ENCODE results near the gene CPNE4.

CPNE4 gene

GRCh38 chr3:131591394-131592014, 443.3 kb downstream of the CPNE4 start:
- DNase-seq (ENCODE audit: low read depth): peak; percentile 58

DNA sequence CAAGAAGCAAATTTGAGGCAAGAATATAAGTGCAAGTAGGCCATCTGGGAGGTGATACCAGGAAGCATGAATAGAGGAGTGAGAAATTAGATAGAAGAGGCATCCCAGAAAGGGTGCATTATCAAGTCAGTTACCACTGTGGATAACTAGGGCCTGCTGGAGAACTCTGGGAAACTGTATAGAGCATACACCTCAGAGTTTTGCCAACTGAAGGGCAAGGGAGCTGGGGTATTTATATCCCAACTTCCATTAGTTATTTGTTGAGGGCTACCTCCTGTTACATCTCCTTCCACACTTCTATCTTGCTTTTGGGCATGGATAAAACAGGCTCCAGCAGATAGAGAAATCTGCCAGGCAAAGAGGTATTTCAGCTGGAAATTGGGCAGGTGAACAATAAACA, 448.5 kb downstream of the CPNE4 start:
- DNase-seq (ENCODE audit: low read depth): no peak

DNA sequence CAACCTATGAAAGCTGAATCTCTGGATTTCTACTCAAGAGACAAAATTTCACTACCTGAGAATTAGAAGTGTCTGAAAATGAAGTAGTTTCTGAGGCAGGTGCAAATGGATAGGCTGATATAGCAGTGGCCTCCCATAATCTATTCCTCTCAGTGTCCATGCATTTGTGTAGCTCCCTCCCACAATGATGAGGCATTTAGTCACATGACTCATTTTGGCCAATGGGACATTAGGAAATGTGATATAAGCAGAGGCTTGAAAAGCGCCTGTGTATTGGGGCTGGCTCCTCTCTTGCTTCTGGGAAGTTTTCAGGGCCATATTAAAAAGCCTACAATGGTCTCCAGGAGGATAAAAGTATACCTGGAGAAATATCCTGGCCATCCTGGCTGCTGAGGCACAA, 452.4 kb downstream of the CPNE4 start:
- DNase-seq (ENCODE audit: low read depth): peak; percentile 6

DNA sequence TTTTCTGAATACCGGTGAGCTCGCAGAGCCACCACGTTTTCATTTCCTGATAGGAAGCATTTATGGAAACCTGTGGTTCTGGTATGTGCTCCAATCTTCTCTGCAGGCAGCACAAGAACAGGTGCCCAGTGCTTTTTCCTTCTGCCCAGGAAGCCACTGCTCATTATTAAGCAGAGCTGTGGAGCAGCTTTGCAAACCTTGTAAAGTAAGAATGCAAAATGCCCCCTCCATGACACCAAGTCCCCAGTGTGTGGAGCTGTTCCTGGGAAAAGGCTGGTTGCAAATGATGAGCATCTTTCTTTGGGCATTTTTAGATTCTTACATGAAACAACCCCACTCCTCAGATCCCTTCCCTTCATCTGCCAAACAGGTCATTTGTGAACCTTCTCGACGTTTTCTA, 466.4 kb downstream of the CPNE4 start:
- DNase-seq (ENCODE audit: low read depth): no peak

GRCh38 chr3:131564812-131565211, 470.0 kb downstream of the CPNE4 start:
- no peak for DNase-seq (ENCODE audit: low read depth)

- no peak for DNase-seq (ENCODE audit: low read depth)
Observed at GRCh38 chr3:131561511-131561910, 473.3 kb downstream of the CPNE4 start.

DNA sequence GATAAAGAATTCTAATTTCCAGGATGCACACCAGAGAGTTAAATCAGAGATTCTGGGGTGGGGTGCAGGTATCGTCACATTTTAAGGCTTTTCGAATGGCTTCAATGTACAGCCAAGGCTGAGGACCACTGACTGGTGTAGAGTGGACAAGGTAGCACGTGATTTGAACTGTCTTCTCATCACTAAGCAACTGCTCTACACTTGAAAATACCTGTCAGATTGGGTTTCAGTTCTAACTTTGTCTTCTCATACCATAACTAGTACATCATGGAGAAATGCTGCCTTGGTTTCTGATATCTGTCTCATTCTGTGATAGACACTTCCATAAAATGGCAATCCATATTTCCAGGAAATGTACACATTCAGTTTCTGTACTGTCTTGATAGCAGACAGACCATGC, 474.0 kb downstream of the CPNE4 start:
- DNase-seq (ENCODE audit: low read depth): no peak

- DNase-seq (ENCODE audit: low read depth): no peak
Observed at GRCh38 chr3:131555456-131555855, 479.4 kb downstream of the CPNE4 start.

GRCh38 chr3:131553495-131554247, 481.1 kb downstream of the CPNE4 start:
- no peak for DNase-seq (ENCODE audit: low read depth)

- DNase-seq (ENCODE audit: low read depth): no peak
Observed at GRCh38 chr3:131551761-131552160, 483.1 kb downstream of the CPNE4 start.

DNA sequence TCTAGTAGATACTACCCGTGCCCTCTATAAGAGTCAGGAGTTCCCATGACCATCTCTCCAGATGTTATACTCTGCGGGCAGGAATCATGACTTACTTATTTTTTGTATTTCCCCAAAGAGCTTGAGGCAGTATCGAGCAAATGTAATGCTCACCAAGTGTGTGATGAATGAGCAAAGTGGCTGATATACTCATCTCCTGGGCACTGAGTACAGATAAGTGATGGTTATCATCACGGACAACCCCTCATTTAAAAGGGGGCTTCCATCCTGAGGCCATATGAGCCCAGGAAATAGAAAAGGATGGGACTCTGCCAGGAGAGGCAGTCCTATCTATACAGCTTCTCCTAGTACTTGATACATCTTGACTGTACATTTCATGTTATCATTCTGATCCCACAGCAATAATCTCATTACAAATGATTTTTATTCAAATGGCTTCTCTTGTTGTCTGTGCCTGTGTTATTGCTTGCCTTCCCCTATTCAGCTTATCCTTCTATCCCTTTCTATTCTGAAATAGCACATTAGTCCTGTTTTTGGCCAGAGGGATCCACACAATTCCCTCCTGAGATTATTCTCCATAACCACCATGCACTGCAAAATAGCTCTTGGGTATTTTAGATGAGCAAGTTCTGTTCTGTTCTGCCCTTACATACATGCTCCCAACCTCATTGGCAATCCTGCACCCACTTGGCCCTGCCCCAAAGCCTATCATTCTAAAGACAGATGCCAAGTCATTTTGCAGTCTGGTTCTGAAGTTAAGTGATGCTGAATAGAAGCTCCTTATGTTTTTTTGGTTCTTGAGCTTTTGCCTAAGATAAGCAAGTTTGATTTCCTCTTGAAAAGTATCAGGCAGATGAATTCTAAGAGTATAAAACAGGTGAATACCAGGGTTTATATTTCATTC, 484.0 kb downstream of the CPNE4 start:
- no peak for DNase-seq (ENCODE audit: low read depth)

- peak; percentile 10 for DNase-seq (ENCODE audit: low read depth)
Observed at GRCh38 chr3:131549340-131549739, 485.5 kb downstream of the CPNE4 start.

- DNase-seq (ENCODE audit: low read depth): no peak
Observed at GRCh38 chr3:131547585-131547984, 487.2 kb downstream of the CPNE4 start.

DNA sequence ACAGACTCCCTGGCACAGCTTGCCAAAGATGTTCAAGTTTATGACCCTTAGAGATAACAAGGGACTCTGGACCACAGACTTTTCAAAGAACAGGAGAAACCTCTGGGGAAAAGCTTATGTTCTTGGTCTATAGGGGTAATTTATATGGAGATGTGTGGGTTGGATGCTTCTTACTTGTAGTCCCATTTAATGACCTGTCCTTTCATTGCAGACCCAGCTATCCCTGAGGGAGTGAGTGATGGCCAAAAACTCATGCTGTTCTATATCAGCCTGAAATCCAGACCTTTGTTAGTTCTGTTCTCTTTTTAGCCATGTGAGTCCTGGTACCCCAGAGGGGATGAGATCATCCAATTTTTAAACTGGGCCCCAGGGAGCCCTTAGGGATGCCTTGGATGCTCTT, 488.4 kb downstream of the CPNE4 start:
- no peak for DNase-seq (ENCODE audit: low read depth)

- DNase-seq (ENCODE audit: low read depth): no peak
Observed at GRCh38 chr3:131544557-131544956, 490.3 kb downstream of the CPNE4 start.

- DNase-seq (ENCODE audit: low read depth): peak; percentile 67
Observed at GRCh38 chr3:131543714-131544113, 491.1 kb downstream of the CPNE4 start.

- no peak for DNase-seq (ENCODE audit: low read depth)
Observed at GRCh38 chr3:131541288-131541687, 493.5 kb downstream of the CPNE4 start.

GRCh38 chr3:131540821-131541220, 494.0 kb downstream of the CPNE4 start:
- DNase-seq (ENCODE audit: low read depth): no peak

DNA sequence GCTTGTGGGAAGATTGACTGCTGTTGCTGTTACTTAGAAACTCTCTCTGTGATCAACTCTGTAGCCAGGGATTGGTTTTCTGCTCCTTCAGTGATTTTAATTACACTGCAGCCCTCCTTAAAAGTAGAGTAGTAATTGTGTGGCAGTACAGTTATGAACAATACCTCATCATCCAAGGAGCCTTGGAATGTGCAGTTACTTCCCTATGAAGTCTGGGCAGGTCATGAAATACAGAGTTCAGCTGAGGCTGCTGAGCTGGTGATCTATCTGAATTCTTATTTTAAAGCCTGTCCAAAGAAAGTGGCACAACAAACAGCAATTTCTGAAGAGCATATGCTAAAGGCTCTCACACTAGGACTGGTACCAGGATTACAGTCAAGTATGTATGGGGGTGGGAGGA, 494.7 kb downstream of the CPNE4 start:
- DNase-seq (ENCODE audit: low read depth): no peak

GRCh38 chr3:131538968-131539367, 495.8 kb downstream of the CPNE4 start:
- no peak for DNase-seq (ENCODE audit: low read depth)

- no peak for DNase-seq (ENCODE audit: low read depth)
Observed at GRCh38 chr3:131537531-131537930, 497.3 kb downstream of the CPNE4 start.

DNA sequence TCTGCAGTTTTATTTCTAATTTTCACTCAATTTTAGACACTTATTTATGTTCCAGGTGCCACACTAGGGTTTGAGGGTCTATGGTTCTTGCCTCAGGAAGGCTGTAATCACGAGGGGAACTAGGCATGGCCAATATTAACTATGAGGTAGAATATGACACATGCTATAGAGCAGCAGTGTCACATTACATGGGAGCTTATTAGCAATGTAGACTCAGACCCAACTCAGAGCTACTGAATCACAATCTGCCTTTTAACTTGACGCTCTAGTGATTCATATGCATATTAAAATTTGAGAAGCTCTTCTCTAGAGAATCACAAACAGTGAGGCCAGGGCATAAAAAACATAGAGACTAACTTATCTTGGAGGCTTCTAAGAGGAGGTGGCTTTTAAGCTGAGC, 499.2 kb downstream of the CPNE4 start:
- DNase-seq (ENCODE audit: low read depth): peak; percentile 74

GRCh38 chr3:131535131-131535530, 499.7 kb downstream of the CPNE4 start:
- DNase-seq (ENCODE audit: low read depth): peak; percentile 39

Data from ELR (cell line).